Fibroblast of the conjunctiva (primary cell): ENCODE measurements around the gene PDHA1.

Experiments
- DNase-seq: peaks from one replicate; pipeline ENCODE4 v3.0.0-alpha.2; 2010; ENCODE audit warnings: low read depth

The PDHA1 gene

DNA sequence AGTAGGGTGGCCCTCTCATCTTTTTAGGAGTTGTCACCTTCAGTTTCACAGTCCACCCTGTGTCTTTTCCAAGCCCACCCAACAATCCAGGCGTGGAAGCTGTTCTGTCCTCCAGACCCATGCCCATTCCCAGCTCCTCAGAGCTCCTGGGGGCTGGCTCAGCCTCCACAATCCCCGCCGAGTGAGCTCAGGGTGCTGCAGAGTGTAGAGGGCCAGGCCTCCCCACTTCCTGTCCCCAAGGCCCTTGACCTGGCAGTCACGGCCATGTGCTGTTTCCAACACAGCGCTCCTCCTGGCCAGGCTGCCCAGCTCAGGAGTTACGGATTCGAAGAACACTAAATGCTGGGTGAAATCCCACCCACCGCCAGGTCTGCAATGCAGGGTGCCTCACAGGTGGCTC lies 31.8 kb downstream of the PDHA1 start:
- DNase-seq = no peak

DNA sequence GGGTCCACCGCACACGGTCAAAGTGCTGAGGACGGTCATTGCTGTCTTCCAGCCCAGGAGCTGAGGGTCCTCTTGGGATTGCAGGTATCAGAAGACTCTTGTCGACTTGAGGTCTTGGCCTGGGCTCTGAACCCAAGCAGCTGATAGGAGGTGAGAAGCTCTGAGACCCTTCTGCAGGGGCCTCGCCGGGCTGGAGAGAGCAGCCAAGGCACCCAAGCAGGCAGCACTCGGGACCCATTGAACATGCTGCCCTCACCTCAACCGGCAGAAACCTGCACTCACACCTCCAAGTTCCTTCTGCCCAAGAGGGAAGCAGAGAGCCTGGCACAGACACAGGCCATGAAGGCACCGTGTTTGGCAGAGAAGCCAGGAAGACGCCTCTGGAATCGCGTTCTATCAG lies 34.1 kb downstream of the PDHA1 start:
- no peak for DNase-seq

DNA sequence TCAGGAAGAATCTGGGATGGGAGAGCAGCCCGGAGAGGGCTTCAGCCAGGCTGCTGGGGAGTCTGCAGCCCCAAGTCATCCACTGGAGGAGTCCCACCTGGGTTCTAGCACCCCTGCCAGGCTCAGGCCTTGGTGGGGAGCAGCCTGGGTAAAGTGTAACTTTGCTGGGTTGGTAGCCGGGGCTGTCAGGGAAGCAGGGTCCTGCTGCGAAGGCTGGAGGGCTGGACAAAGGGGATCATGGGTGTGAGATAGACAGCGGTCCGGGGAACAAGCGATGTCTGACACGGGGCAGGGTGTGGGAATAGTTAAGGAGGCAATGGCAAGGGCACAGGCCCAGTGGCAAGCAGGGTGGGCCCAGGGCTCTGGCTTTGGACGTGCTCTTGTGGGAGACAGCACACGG lies 37.6 kb downstream of the PDHA1 start:
- no peak for DNase-seq

DNA sequence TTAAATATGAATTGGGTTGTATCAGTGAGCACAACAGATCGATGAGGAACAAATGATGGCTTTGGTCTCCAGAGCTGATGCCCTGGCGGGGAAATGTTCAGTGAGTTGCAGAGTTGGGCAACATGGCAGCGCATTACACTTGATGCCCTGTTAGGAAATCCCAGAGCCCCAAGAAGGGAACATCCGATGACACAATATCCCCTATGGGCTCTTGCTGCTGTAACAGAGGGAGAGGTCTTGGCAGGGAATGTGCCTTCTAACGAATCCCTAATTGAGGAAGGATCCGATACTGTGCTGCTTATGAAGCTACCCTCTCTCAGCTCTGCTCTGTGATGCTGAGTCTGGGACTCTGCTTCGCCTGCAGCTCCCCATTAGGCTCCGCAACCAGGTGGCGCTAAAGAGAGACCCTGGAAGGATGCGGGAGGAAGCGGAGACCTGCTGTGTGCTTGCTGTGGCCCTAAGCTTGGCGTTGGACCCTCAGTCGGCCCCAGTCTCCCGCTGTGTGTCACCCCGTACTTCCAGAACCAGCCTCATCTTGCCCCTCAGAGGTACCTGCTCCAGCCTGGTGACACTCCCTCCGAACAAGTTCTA lies 38.9 kb downstream of the PDHA1 start:
- DNase-seq = no peak

DNA sequence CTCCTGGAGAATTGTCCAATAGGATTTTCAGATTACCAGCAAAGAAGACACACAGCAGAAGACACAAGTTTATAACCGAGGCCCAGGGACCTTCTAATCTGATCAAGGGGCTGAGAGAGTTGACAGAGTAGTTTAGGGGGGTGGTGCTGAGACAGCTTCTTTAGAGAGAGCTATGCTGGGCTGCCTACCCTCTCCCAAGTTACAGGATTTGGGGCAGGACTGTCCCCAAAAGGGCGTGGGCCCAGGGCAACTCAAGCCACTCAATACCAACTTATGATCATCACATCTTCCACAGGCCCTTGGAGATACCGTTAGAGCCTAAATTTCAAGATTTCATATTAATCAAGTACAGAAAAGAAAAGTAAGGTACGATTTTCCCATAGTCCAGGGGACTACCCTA lies 43.0 kb downstream of the PDHA1 start:
- no peak for DNase-seq

DNA sequence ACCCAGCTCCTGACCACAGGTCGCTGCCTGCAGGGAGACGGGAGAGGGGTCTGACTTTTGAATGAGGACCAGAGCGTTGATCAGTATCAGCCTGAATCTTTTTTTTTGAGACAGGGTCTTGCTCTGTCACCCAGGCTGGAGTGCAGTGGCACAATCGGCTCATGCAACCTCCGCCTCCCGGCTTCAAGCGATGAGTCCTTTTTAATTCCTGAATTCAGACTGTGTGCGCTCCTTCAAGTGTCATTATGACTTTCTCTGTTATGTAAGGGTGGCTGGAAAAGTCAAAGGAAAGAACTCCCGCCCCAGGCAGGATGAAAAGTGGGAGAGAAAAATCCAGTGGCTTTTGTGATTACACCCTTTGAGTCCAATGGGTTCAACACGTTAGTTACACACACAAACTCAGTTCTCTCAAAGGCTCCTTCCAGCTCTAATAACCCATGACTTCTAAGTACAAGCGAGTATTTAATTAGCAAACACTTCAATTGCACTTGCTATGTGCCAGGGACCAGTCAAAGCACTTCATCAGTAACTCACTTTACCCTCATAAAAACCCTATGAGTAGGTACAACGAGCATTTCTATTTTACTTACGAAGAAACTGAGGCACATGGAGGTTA lies 44.4 kb downstream of the PDHA1 start:
- DNase-seq = no peak

DNA sequence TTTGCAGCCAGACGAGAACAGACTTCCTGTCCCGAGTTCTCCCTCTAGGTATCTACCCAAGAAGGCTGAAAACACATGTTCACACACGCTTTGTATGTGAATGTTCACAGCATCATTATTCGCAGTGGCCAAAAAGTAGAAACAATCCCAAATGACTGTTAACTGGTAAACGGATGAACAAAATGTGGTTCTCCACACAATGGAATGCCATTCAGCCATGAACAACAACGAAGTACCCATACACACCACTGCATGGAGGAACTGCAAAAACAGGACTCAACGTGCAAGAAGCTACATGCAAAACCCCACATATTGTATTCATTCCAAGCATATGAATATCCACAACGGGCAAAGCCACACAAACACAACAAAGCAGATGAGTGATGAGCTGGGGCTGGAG lies 45.0 kb downstream of the PDHA1 start:
- DNase-seq = no peak

DNA sequence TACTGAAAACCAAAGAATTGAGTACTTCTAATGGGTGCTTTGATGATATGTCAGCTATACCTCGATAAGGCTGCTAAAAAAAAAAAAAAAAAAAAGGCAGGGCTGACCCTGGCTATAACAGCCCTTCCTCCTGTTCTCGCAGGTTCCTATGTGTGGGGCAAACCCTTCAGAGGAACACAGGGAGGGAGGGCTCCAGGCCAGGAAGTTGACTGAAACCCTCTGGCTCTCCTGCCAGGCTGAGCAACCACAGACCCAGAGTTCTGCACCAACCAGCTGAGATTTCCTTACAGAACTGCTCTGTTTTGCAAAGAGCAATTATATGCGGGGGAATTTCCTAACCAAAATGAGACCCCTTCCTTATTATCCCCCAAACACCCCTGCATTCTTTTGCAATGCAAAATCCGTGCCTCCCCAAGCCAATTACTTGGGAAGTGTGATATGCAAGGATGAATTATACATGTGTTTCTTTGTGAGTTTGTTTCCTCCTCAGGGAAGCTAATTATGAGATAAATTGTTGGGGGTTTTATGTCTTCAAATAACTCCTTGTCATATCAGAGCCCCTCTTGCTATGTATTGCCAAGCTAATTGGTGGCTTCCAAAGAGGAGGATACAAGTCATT lies 45.6 kb downstream of the PDHA1 start:
- DNase-seq = no peak

DNA sequence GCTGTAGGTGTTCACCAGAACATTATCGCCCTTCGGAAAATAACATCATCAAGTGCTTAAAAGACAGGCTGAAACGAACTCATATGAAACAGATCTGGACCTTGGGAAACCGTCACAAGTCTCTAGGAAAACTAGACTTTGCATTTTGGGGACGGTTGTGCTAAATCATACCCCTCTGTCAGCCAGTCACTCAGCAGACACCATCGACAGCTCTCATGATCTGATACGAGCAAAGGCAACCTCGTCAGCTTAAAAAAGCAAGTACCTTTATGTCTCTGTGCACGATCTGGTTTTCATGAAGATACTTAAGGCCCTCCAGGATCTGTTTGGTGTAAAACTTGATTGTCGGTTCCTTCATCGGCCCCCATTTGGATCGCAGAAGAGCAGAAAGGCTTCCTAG lies 48.4 kb downstream of the PDHA1 start:
- no peak for DNase-seq

DNA sequence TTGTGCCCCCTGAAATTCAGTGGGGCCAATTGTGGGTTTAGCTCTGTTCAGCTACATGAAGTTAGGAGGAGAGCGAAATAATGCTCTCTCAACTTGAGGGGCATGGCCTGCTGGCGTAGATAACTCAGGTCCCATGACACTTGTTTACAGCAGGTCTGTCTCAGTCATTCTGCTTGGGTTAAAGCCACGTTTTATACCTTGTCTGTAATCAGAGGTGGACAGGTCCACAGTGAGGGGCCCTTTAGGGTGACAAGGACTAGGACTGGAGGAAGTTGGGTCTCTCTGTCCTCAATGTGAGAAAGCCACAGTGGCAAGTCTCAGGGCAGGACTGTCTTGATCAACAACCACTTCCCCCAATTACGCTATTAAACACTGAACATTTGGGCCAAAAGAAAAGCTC lies 49.0 kb downstream of the PDHA1 start:
- DNase-seq = no peak

DNA sequence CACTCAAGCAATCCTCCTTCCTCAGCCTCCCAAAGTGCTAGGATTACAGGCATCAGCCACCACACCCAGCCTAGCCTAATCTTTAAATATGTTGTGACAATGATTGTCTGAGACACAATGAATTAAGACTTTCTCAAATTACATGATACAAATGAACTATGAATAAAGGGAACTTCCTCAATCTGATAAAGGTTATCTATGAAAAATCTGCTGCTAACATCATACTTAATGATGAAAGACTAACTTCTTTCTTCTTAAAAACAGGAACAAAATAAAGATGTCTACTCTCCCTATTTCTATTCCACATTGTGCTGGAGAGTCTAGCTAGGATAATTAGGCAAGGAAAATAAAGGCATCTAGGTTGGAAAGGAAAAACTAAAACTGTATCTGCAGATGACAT lies 60.0 kb downstream of the PDHA1 start:
- DNase-seq = no peak

DNA sequence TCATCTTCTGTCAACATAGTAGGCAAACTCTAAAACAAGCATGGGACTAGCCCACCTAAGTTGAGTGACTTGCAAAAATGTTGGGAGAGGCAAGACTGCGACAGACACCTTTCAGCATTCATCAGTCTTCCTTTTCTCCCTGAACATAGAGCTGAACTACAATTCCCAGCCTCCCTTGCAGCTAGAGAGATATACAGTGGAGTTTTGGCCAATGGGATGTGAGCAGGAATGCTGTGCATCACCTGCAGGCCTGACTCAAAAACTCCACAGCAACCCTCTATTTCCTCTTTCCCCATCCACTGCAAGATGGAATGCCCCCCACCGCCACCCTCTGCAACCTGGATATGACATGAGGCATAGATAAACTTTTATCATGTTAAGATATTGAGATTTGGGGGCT lies 66.5 kb downstream of the PDHA1 start:
- no peak for DNase-seq
